K562 (cell line): ENCODE data around the gene NTN1. TPM values are rescaled to one million over a fixed set of nuclear protein-coding genes. Genes with fewer than 3 reads are reported as not detected.

ENCODE experiments used
- FIP1L1 ChIP-seq: fragments of 200-400 bp; formaldehyde crosslinking; IDR thresholded peaks from 2 replicates; pipeline ENCODE4 v1.6.1; 2018; ENCODE audit warnings: mild to moderate bottlenecking, low read depth, low read length; ENCODE audit not compliant: poor library complexity, severe bottlenecking
- KLF10 ChIP-seq: fragments of 250-450 bp; sonication (Bioruptor Pico); IDR thresholded peaks from 2 replicates; pipeline ENCODE4 v1.6.1; 2021; ENCODE audit warnings: matching md5 sums
- NRF1 ChIP-seq, 2 experiments: fragments of 450-650 bp; IDR thresholded peaks in 1 of 2; conservative IDR thresholded peaks in 1 of 2; 2 replicates each; pipeline ENCODE4 v1.6.1; 2014; ENCODE audit warnings: mild to moderate bottlenecking in 2 of 2
- POLR2AphosphoS5 ChIP-seq: IDR thresholded peaks from 2 replicates; pipeline ENCODE4 v1.6.1; 2011; ENCODE audit warnings: mild to moderate bottlenecking, low read depth, low read length, moderate library complexity; ENCODE audit not compliant: control insufficient read depth, insufficient read depth
- SMC3 ChIP-seq: conservative IDR thresholded peaks from 2 replicates; pipeline ENCODE4 v1.6.1; 2011; ENCODE audit warnings: low read depth, low read length, improper control_type of control experiment; ENCODE audit not compliant: insufficient read depth
- U2AF1 ChIP-seq: fragments of 200-400 bp; formaldehyde crosslinking; optimal IDR thresholded peaks from 2 replicates; pipeline ENCODE3; 2017; ENCODE audit warnings: mild to moderate bottlenecking, low read depth, low read length, moderate library complexity
- ZNF175 ChIP-seq: fragments of 200-800 bp; sonication (Bioruptor generic); IDR thresholded peaks from 2 replicates; pipeline ENCODE4 v1.6.1; 2016; ENCODE audit warnings: low read depth, mild to moderate bottlenecking, missing genetic modification characterization, missing compliant biosample characterization
- ZNF586 ChIP-seq: fragments of 450-650 bp; formaldehyde crosslinking; conservative IDR thresholded peaks from 2 replicates; pipeline ENCODE4 v1.4.0; 2020; ENCODE audit warnings: mild to moderate bottlenecking, moderate library complexity
- polyA plus RNA-seq, 8 experiments: library from polyadenylated mRNA; depleted of rRNA in 4 of 8; stranded (reverse) in 5 of 8; unstranded in 3 of 8; fragments of >200 nt; fragmentation: Nextera tagmentation in 2 of 8; fragmentation: Illumina TruSeq in 1 of 8; extraction: Ambion mirVana in 2 of 8; extraction: Trizol in 1 of 8; gene quantifications; 2 replicates each; pipeline versions ENCODE4 v1.2.1 to v1.2.3, GENCODE V29; 2011 to 2014; ENCODE audit warnings: inconsistent platforms in 1 of 8, missing spikeins in 1 of 8
- total RNA-seq, 7 experiments: library from RNA; depleted of rRNA in 6 of 7; stranded (reverse); fragments of >200 nt in 6 of 7; fragmentation: Illumina TruSeq in 2 of 7; extraction: Trizol in 2 of 7; gene quantifications; 2 replicates each; pipeline versions ENCODE4 v1.2.1 to v1.2.3, GENCODE V29; 2011 to 2021; ENCODE audit warnings: low replicate concordance in 1 of 7
- TF ChIP-seq, protein P1 (sequence below): fragments of 250-450 bp; sonication (Bioruptor Pico); IDR thresholded peaks from 2 replicates; pipeline ENCODE4 v1.9.0; 2021; ENCODE audit warnings: mild to moderate bottlenecking, inconsistent platforms
- TF ChIP-seq, protein P2 (sequence below): sonication (generic); formaldehyde crosslinking; IDR thresholded peaks from 2 replicates; pipeline ENCODE4 v1.8.0; 2022; ENCODE audit warnings: missing genetic modification reagents, mild to moderate bottlenecking, moderate library complexity, borderline replicate concordance

The NTN1 gene
- total and polyA plus RNA-seq, 9 of the 15 experiments (the other 6 are each of a cell fraction or from before 2014, with no cell fraction given), result 0.02 TPM; not detected in 8

DNA sequence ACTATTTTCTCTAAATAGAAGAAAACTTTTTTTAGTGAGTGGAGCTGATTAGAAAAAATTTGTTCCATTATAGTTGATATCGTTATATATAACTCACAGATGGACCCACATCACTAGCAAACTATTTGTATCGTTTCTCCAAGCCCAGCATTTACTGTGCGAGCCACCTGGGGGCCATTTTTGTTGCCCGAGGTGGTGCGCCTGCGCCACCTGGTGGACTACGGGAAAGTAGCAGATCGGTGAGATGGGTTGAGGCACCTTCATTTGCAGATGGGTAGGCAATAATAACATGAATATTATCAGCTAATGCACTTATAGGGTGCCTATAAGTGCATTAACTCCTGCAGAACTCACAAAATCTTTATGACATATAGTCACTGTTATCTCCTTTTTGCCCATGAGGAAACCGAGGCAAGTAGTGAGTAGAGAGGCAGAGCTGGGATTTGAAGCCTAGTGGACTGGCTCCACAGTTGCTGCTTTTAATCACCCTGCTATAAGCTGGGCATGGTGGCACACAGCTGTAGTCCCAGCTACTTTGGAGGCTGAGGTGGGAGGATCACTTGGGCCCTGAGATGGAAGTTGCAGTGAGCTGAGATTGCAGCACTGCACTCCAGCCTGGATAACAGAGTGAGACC, 23.2 kb upstream of the NTN1 start (continued):
- TF ChIP-seq, protein P1, sequence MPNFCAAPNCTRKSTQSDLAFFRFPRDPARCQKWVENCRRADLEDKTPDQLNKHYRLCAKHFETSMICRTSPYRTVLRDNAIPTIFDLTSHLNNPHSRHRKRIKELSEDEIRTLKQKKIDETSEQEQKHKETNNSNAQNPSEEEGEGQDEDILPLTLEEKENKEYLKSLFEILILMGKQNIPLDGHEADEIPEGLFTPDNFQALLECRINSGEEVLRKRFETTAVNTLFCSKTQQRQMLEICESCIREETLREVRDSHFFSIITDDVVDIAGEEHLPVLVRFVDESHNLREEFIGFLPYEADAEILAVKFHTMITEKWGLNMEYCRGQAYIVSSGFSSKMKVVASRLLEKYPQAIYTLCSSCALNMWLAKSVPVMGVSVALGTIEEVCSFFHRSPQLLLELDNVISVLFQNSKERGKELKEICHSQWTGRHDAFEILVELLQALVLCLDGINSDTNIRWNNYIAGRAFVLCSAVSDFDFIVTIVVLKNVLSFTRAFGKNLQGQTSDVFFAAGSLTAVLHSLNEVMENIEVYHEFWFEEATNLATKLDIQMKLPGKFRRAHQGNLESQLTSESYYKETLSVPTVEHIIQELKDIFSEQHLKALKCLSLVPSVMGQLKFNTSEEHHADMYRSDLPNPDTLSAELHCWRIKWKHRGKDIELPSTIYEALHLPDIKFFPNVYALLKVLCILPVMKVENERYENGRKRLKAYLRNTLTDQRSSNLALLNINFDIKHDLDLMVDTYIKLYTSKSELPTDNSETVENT (CRISPR knock-in tag), result no peak
- TF ChIP-seq SMC3 (peak; percentile 57), ZNF175 (CRISPR knock-in tag) (no peak), POLR2AphosphoS5 (no peak), NRF1 (conservative IDR thresholded peaks at IDR 0.05 in 1 of 2, IDR thresholded peaks at IDR 0.05 in 1 of 2) (0 out of 4 replicates have a peak, but pooled peaks have one; percentile 39 to 45), KLF10 (CRISPR knock-in tag) (no peak), FIP1L1 (no peak), U2AF1 (no peak), ZNF586 (no peak)
- TF ChIP-seq, protein P2, sequence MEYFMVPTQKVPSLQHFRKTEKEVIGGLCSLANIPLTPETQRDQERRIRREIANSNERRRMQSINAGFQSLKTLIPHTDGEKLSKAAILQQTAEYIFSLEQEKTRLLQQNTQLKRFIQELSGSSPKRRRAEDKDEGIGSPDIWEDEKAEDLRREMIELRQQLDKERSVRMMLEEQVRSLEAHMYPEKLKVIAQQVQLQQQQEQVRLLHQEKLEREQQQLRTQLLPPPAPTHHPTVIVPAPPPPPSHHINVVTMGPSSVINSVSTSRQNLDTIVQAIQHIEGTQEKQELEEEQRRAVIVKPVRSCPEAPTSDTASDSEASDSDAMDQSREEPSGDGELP (CRISPR knock-in tag), result 0 out of 2 replicates have a peak, but pooled peaks have one; percentile 16
